Measurements from ENCODE around the gene MICAL2.
"Not testable (repeated sequence)": the region's sequence is repeated elsewhere in the genome, so short reads cannot be mapped to it uniquely, and the experiment has no call there.

The MICAL2 gene

DNA sequence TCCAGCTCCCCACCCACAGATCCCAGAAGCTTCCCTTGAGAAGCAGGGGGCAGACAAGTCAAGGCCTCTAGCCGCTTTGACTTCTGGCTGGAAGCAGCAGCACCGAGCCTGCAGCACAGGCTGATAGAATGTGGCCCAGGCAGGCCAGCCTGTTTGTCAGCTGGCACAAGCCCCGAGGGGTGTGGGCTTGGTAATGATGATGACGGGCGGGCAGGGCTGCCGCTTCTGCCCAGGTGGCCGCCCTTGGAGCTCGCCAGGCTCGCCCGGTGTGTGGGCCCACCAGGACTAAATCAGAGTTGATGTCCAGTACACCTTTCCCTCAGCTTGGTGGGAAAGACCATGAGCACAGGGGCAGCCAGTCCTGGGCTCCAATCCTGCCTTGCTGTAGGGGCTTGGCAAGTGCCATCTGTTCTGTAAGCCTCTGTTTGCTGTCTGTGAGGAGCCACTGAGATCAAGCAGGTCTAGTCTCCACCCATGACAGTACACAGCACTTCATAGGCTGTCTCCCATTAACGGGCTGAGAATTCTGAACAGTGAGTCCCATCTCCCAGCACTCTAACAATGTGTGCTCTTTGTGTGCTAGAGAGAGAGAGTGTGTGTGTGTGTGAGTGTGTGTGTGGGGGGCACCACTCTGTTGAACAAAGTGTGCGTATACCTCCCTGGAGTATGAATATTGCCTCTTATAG, 26.8 kb downstream of the MICAL2 start:
- DNase-seq (ENCODE audit: low read depth), result no peak

GRCh38 chr11:12137938-12138731, 27.7 kb downstream of the MICAL2 start:
- peak; percentile 39 for DNase-seq (ENCODE audit: low read depth)

DNA sequence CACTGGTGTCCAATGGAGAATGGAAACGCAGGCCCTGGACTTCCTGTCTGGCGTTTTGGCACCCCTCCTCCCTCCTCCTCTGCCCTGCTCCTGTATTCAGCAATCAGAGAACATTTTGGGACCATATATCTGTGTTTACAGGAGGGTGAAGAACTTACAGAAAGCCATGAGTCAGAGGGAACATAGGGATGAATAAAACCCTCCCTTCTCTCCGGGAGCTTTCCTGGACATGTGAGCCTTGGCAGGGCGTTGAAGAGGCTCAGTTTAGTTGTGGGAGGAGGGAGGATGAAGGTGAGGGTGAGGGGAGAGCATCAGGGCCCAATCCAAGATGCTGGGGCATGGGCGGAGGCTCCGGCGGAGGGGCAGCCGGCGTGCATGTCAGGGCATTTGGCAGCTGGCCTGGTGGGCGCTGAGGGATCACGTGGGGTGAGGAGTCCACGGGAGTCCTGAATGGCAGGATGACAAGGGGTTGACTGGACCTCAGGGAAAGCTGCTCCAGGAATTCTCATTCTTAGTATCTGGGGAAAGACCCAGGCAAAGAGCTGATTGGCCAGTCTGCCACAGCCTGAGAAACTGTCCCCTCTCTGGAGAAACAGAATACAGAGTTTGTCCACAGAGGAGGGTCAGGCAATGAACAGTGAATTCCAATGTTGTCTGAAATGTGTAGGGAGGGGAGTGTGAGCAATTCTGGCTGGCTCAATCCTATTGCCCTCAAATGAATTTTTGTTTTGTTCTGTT, 28.9 kb downstream of the MICAL2 start:
- DNase-seq (ENCODE audit: low read depth), result no peak

DNA sequence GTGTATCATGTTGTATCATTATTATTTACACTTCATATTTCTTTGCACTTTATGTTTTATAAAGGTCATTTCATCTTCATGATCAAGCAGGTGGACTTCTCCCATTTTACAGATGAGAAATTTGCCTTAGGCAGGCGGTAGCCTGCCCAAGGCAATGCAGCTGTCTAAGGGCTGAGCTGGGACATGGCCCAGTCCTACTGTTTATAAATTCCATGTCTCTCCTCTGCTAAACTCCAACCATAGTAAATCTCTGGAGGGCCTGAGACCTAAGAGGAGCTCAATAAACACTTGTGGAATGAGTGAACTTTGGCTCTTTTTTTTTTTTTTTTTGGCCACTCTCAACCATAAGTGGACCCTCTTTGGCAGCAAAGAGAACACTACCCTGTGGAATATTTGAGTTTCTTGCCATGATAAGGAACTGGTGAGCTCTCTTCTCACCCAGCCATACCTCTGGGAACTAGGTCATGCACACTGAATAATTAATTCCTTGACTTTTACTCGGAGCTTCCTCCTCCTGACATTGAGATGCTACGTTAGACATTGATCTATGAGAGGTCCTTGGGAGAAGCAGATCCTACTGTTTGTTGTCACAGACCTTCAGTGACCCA, 29.9 kb downstream of the MICAL2 start:
- DNase-seq (ENCODE audit: low read depth), result no peak

DNA sequence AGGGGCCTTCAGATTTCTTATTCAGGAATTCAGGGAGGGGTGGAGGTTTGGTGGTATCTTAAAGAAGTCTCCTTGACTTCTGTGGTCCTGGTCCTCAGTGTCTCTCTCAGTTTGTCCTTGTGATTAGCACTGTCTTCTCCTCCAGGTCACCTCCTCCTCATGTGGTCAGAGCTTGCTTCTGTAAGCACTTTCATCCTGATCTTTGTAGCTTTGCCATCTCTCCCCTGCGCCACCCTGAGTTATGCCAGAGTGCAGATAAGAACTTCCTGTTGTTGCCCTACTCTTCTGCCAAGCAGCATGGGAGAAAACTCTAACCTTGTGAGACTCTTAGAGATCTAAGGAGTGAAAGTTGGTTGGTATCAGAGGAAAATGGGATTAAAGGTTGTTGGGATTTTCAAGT, 30.9 kb downstream of the MICAL2 start:
- no peak for DNase-seq (ENCODE audit: low read depth)

DNA sequence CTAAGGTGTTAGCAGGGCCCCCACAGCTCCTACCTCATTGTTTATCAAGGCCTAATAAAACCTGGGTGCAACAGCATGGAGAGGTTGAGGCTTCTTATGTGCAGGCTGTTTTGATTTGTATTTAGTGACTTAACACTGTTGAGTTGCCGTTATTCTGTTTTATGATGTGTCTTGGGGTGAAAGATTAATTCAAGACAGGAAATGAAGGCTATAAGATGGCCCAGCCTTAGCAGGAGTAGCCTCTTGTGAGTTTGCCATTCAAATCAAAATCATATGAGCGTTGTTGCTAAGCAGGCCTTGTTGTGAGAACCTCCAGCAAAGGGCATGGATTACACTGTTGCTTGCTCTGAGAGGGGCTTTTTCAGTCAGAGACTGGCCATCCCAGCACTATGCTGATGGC, 31.8 kb downstream of the MICAL2 start:
- no peak for DNase-seq (ENCODE audit: low read depth)

DNA sequence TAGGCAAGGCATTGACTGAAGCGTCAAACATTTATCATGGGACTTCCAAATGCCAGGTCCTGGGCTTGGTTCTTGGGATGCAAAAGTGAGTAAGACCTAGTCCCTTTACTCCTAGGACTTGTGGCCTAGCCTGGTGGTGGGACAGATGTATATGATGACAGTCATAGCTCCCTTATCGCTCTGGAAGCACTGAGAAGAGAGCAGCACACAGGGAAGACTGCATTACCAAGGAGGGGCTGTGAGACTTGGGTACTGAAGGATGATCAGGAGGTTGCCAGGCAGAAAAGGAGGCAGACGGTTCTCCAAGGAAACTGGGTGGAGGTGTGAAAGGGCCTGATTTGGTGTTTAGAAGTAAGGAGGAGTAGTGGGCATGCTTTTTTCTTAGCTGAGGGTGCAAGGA, 32.5 kb downstream of the MICAL2 start:
- DNase-seq (ENCODE audit: low read depth), result no peak

GRCh38 chr11:12143461-12144258, 33.3 kb downstream of the MICAL2 start:
- DNase-seq (ENCODE audit: low read depth), result no peak

DNA sequence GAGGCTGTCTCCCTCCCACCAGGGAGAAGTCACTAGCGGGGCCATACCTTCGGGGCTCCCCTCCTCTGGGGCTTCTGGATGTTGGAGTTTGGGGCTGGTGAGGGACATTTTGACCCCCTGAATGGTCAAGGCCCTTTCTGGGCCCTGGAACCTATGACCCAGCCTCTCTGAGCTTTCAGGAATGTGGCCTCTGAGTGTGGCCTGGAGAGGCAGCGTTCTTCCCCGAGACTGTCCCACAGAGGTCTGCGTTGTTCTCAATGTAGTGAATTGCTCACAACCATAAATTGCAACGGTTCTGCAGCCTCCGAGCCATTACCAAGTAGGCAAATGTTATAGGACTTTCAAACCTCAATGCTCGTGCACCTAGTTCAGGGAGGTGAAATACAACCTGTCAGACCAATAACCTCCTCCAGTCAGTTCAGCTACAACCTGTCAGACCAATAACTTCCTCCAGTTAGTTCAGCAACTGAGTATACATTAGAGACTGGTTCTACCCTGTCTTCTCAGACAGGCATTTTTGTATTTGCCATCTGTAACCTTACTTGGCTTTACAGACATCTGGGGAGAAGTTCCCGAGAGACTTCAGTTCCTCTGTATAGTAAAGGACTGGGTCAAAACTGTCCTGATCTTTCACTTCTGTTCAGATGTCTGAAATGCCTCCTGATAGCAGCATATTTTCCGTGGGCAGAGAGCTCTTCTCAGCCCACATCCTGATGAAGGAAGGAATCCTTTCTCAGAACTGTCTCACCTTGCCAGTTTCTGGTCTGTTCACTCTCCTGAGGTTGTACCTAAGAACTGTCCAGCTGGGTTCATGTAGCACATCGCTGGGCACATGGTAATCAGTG, 34.2 kb downstream of the MICAL2 start:
- DNase-seq (ENCODE audit: low read depth), result no peak

DNA sequence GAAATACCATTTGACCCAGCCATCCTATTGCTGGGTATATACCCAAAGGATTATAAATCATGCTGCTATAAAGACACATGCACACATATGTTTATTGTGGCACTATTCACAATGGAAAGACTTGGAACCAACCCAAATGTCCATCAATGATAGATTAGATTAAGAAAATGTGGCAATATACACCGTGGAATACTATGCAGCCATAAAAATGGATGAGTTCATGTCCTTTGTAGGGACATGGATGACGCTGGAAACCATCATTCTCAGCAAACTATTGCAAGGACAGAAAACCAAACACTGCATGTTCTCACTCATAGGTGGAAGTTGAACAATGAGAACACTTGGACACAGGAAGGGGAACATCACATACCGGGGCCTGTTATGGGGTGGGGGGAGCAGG, 36.3 kb downstream of the MICAL2 start:
- not testable (repeated sequence) for DNase-seq (ENCODE audit: low read depth)

DNA sequence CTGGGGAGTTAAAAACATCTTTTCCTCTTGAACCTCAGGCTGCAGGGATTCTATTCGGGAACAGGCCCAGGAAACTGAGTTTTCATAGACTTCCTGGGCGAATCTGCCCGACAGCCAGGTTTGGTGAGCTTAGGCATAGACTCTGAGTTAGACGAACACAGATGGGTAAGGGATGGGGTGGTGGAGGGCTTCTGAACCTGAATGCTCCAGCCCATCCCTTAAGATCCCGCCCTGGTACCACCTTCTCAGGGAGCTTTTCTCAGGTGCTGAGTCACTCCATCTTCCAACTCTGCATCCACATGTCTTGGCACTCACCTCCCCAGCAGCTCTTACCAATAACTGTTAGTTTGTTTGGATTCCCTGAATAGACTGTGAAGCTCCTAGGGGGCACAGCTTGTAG, 37.4 kb downstream of the MICAL2 start:
- DNase-seq (ENCODE audit: low read depth), result no peak

DNA sequence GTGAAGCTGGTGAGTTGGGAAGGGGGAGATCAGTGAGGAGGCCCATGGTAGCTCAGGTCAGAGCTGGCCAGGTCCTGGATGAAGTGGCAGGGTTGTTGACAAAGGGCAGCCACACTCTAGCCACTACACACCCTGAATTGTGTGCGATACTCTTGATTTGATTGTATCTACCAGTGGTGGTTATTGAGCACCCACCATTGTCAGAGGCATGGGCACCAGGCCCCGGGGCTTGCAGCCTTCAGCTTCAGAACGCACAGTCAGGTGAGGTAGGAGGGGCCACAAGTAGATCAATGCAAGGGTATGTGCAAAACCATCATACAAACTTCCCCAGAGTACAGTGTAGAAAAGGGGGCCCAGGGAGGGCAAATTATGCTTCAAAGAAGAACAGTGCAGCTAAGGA, 38.1 kb downstream of the MICAL2 start:
- DNase-seq (ENCODE audit: low read depth), result no peak

DNA sequence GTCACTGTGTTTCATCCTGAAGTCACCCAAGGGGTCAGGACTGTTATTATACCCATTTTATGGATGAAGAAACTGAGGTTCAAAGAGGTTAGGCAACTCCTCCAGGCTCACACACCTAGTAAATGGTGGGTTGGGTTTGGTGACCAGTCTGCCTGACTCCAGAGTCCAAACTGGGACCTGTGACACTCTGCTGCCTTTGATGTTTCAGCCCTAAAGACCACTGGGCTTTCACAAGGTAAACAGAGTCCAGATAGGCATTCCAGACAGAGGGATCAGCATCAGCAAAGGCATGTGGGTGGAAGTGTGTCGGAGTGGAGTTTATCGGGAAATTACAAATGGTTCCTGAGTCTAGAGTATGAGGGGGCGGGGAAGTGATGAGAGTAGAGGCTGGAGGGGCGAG, 38.5 kb downstream of the MICAL2 start:
- DNase-seq (ENCODE audit: low read depth), result no peak

- no peak for DNase-seq (ENCODE audit: low read depth)
Observed at GRCh38 chr11:12149672-12150225, 39.4 kb downstream of the MICAL2 start.

DNA sequence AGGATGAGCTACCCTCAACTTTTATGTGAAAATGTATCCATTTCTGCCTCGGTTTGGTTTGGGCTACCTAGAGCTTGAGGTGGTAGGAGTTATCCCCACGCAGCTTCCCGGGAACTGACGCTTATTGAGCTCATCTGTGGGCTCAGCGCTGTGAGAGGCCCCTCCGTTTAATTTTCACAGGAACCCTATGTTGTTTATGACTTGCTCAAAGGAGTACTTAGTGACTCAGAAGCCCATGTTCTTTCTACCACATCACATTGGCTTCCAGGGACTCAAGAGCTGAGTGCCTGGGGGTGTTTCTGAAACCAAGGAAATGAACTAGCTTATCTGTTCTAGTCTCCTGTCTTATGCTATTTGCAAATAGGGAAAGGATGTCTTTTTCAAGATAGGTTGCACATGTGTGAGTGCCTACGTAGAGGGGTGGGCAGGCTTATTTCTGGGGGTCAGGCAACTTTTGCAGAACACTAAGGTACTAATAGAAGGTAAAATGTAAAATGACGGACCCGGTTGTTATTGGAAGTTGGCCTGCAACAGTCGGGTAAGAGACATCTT, 40.5 kb downstream of the MICAL2 start:
- no peak for DNase-seq (ENCODE audit: low read depth)

DNA sequence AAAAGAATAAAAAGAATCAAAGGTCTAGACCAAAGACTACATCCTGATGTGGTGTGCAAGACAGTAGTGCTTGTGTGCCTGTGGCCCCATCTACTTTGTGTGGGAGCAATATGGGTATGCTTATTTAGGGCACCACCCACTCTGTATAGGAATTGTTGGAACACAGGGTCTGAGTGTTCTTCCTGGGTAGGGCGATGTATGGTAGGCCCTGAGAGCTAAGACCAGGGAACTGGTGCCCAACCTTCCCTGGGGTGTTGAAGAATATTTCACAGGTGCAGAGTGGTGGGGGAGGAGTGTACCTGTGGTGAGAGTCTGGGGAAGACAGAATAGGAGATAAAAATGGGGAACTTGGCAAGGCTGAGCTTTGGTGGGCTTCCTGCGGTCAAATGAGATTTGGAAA, 41.9 kb downstream of the MICAL2 start:
- no peak for DNase-seq (ENCODE audit: low read depth)

- DNase-seq (ENCODE audit: low read depth), result no peak
Observed at GRCh38 chr11:12154871-12155668, 44.7 kb downstream of the MICAL2 start.

- DNase-seq (ENCODE audit: low read depth), result no peak
Observed at GRCh38 chr11:12155696-12156095, 45.3 kb downstream of the MICAL2 start.
